Fibroblast of mammary gland (primary cell): ENCODE data around the gene LILRB3.
"Not testable (repeated sequence)": the region's sequence is repeated elsewhere in the genome, so short reads cannot be mapped to it uniquely, and the experiment has no call there.

ENCODE experiments used
- DNase-seq: peaks from one replicate; pipeline ENCODE4 v3.0.0-alpha.2; 2010; ENCODE audit warnings: low read depth
- H3K4me3 ChIP-seq: 2 replicates; pipeline ENCODE4 v1.5.1; 2011; ENCODE audit warnings: low read depth, mild to moderate bottlenecking, low read length, moderate library complexity; ENCODE audit not compliant: control insufficient read depth
- CTCF ChIP-seq: conservative IDR thresholded peaks from 2 replicates; pipeline ENCODE4 v1.5.1; 2011; ENCODE audit warnings: low read depth, low read length, inconsistent platforms; ENCODE audit not compliant: control insufficient read depth, insufficient read depth

LILRB3 gene

GRCh38 chr19:54222474-54223276, at the start of gene LILRB3:
Gene LILRB3 (minus strand): TSS chr19:54223007. CDS start chr19:54222976, 31 bp downstream.
- not testable (repeated sequence) for DNase-seq, H3K4me3 ChIP-seq

GRCh38 chr19:54272181-54272580, 49.4 kb upstream of the LILRB3 start:
- DNase-seq, H3K4me3 ChIP-seq: not testable (repeated sequence)

GRCh38 chr19:54271587-54271986, 48.8 kb upstream of the LILRB3 start:
- DNase-seq, H3K4me3 ChIP-seq: not testable (repeated sequence)

- no peak for DNase-seq
- no peak for TF ChIP-seq CTCF
- H3K4me3 ChIP-seq = no peak overlapping the region
These were observed 48.3 kb upstream of the LILRB3 start for GRCh38 chr19:54271106-54271505.

GRCh38 chr19:54268936-54269335, 46.1 kb upstream of the LILRB3 start:
- no peak for TF ChIP-seq CTCF
- H3K4me3 ChIP-seq = no peak overlapping the region

GRCh38 chr19:54266133-54266532, 43.3 kb upstream of the LILRB3 start:
- H3K4me3 ChIP-seq = no peak overlapping the region
- TF ChIP-seq CTCF = peak; percentile 76
- DNase-seq = peak; percentile 66

More at GRCh38 chr19:54268936-54269335, 46.1 kb upstream of the LILRB3 start:
- no peak for DNase-seq

- no peak overlapping the region for H3K4me3 ChIP-seq
- TF ChIP-seq CTCF = no peak
- no peak for DNase-seq
These were observed 39.7 kb upstream of the LILRB3 start for GRCh38 chr19:54262470-54262869.

- TF ChIP-seq CTCF = no peak
- H3K4me3 ChIP-seq = no peak overlapping the region
- no peak for DNase-seq
These were observed 39.3 kb upstream of the LILRB3 start for GRCh38 chr19:54262066-54262465.
